ENCODE results near the gene CCL17. TPM values are rescaled to one million over a fixed set of nuclear protein-coding genes. Genes with fewer than 3 reads are reported as not detected.
A peak's percentile ranks its signal among the peaks of the same experiment; 100 is the strongest.

CCL17 gene
- total RNA-seq, 1 donor from 2014 or later = not detected

DNA sequence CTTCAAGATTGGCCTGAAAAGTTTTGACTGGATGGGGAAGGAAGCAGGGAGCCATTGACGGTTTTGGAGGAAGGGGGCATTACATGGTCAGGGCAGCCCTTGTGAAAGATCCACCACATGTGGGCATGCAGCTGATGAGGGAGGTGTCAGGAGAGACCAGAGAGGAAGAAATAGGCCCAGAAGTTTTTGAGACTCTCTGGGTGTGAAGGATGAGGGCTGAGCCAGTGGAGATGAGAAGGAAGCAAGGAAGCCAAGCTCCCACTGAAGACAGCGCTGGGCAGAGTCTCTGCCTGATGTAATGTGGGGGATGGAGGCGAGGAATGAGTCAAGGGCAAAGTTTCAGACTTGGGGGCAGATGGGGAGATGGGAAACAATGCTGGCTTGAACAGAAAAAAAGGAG is 530 bp downstream of the CCL17 start:
- H3K27ac Mint-ChIP-seq (ENCODE audit: unreplicated experiment) = no peak overlapping the region
- peaks cover 2% of the 10 kb centered on the region for H3K4me1 Mint-ChIP-seq (ENCODE audit: low read depth)
- no peaks in the 10 kb centered on the region for H3K9me3 Mint-ChIP-seq (ENCODE audit: low read depth)
- DNase-seq (ENCODE audit: low spot score) = no peak
- TF ChIP-seq, protein P1, sequence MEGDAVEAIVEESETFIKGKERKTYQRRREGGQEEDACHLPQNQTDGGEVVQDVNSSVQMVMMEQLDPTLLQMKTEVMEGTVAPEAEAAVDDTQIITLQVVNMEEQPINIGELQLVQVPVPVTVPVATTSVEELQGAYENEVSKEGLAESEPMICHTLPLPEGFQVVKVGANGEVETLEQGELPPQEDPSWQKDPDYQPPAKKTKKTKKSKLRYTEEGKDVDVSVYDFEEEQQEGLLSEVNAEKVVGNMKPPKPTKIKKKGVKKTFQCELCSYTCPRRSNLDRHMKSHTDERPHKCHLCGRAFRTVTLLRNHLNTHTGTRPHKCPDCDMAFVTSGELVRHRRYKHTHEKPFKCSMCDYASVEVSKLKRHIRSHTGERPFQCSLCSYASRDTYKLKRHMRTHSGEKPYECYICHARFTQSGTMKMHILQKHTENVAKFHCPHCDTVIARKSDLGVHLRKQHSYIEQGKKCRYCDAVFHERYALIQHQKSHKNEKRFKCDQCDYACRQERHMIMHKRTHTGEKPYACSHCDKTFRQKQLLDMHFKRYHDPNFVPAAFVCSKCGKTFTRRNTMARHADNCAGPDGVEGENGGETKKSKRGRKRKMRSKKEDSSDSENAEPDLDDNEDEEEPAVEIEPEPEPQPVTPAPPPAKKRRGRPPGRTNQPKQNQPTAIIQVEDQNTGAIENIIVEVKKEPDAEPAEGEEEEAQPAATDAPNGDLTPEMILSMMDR (IDR thresholded peaks at IDR 0.05) = no peak
- H3K27me3 Mint-ChIP-seq (ENCODE audit: low read depth) = peaks cover 26% of the 10 kb centered on the region
- no peak overlapping the region for H3K4me3 Mint-ChIP-seq (ENCODE audit: unreplicated experiment)
- no peaks in the 10 kb centered on the region for H3K36me3 Mint-ChIP-seq (ENCODE audit: low read depth)

DNA sequence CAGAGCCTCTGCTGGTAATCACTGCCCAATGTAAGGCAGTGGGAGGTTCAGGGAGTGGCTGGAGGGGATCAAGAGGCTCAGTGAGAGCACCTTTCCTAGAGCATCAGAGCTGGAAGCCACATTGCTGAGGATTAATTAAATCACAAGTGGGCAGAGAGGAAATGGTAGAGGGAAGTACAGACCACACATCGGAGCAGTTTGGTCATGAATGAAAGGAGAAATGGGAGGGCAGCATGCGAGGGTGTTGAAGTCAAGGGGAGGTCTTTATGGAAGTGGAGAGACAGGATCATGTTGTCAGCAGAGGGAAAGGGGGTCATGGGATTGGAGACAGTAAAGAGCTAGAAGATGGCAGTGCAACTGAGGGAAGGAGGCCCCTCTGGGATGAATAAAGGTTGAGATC is 2.3 kb downstream of the CCL17 start:
- TF ChIP-seq, protein P1 (IDR thresholded peaks at IDR 0.05) = no peak
- Mint-ChIP-seq H3K27me3 (ENCODE audit: low read depth) (peaks cover 22% of the 10 kb centered on the region), H3K4me1 (ENCODE audit: low read depth) (peaks cover 6% of the 10 kb centered on the region), H3K36me3 (ENCODE audit: low read depth) (no peaks in the 10 kb centered on the region), H3K4me3 (ENCODE audit: unreplicated experiment) (no peak overlapping the region), H3K27ac (ENCODE audit: unreplicated experiment) (no peak overlapping the region), H3K9me3 (ENCODE audit: low read depth) (no peaks in the 10 kb centered on the region)
- no peak for DNase-seq (ENCODE audit: low spot score)

DNA sequence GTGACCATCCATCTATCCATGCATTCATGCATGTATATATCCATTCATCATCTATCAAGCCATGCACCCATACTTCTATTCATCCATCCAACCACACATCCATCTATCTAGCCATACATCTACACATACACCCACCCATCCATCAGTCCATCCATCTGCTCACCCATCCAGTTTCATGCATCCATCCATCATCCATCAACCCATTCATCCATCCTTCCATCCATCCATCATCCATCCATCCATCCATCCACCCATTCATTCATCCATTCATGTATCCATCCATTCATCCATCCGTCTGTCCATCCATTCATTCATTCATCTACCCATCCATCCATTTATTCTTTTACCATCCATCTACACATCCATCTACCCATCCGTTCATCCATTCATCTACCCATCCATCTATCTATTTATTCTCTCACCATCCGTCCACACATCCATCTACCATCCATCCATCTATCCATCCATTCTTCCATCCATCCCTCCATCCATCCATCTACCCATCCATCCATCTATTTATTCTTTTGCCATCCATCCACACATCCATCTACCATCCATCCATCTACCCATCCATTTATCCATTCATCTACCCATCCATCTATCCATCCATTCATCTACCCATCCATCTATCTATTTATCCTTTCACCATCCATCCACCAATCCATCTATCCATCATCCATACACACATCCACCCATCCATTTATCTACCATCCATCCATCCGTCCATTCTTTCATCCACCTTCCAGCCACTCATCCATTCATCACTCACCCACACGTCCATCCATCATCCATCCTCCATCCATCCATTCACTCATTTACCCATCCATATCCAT is 3.2 kb downstream of the CCL17 start:
- Mint-ChIP-seq H3K36me3 (ENCODE audit: low read depth) (no peaks in the 10 kb centered on the region), H3K9me3 (ENCODE audit: low read depth) (no peaks in the 10 kb centered on the region), H3K4me3 (ENCODE audit: unreplicated experiment) (no peak overlapping the region), H3K27me3 (ENCODE audit: low read depth) (peaks cover 22% of the 10 kb centered on the region), H3K27ac (ENCODE audit: unreplicated experiment) (no peak overlapping the region), H3K4me1 (ENCODE audit: low read depth) (peaks cover 6% of the 10 kb centered on the region)
- TF ChIP-seq, protein P1 (IDR thresholded peaks at IDR 0.05) = no peak
- DNase-seq (ENCODE audit: low spot score) = no peak

DNA sequence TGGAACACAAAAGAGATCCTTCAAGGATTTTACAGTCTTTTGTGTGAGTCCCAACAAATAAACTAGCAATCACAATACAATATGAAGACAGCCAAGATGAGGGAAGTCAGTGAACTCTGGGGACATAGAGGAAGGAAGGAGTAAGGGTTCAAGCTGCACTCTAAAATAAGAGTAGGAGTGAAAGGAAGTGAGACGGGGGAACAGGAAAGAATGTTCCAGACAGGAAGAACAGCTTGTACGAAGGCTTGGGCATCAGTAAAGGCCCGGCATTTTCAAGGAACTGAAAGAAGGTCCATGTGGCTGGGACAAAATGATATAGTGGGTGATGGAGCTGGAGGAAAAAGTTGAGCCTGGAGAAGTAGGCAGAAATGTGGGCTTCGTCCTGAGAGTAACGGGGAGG is 4.5 kb downstream of the CCL17 start:
- Mint-ChIP-seq H3K9me3 (ENCODE audit: low read depth) (no peaks in the 10 kb centered on the region), H3K4me1 (ENCODE audit: low read depth) (peaks cover 6% of the 10 kb centered on the region), H3K27me3 (ENCODE audit: low read depth) (peaks cover 19% of the 10 kb centered on the region), H3K27ac (ENCODE audit: unreplicated experiment) (no peak overlapping the region), H3K36me3 (ENCODE audit: low read depth) (no peaks in the 10 kb centered on the region), H3K4me3 (ENCODE audit: unreplicated experiment) (no peak overlapping the region)
- TF ChIP-seq, protein P1 (IDR thresholded peaks at IDR 0.05) = no peak
- no peak for DNase-seq (ENCODE audit: low spot score)

DNA sequence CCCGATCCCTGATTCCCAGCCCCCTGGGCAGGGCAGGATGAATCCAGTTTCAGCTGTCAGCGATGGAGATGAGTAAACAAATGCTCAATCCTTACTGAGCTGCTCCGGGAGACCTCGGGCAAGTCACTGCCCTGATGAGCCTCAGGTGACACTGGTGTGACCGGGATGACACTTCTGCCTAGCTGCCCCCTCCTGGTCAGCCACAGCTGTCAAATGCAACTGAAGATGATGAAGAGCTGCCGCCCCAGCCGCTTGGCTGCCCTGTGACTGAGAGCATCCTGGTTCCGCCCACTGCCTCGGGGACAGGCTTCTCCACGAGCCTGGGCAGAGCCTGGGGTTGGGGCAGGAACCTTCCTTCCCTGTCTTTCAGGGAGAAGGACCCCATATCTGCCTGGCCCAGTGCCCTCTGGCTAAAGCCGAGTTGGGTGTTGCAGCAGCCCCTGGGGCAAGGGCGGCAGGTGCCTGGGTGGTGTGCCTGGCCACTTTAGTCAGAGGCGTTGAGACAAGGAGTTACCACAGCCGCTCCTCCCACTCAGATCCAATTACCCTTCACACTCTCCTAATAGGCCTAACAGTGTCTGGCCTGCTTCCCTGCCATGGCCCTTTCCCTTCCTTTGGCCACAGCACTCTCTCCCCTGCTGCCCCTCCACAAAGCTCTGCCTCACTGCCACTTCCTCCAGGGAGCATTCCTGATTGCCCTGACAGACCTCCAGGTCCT is 5.5 kb downstream of the CCL17 start:
- H3K4me1 Mint-ChIP-seq (ENCODE audit: low read depth) = peaks cover 6% of the 10 kb centered on the region
- H3K27ac Mint-ChIP-seq (ENCODE audit: unreplicated experiment) = peak overlapping the region; percentile 3
- TF ChIP-seq, protein P1 (IDR thresholded peaks at IDR 0.05) = no peak
- H3K36me3 Mint-ChIP-seq (ENCODE audit: low read depth) = no peaks in the 10 kb centered on the region
- no peaks in the 10 kb centered on the region for H3K9me3 Mint-ChIP-seq (ENCODE audit: low read depth)
- H3K27me3 Mint-ChIP-seq (ENCODE audit: low read depth) = peaks cover 10% of the 10 kb centered on the region
- no peak overlapping the region for H3K4me3 Mint-ChIP-seq (ENCODE audit: unreplicated experiment)
- DNase-seq (ENCODE audit: low spot score) = no peak
